HEK293 (cell line): ENCODE results near the gene CRTAP.

ENCODE experiments used
- BCL11A ChIP-seq: fragments of 450-650 bp; formaldehyde crosslinking; IDR thresholded peaks from 2 replicates; pipeline ENCODE4 v1.5.1; 2016; ENCODE audit warnings: low read depth, missing biosample characterization, missing genetic modification characterization
- REST ChIP-seq: fragments of 450-650 bp; formaldehyde crosslinking; IDR thresholded peaks from 2 replicates; pipeline ENCODE4 v1.5.1; 2016; ENCODE audit warnings: missing biosample characterization, missing genetic modification characterization
- SALL2 ChIP-seq: fragments of 450-650 bp; formaldehyde crosslinking; IDR thresholded peaks from 2 replicates; pipeline ENCODE4 v1.5.0; 2017; ENCODE audit warnings: missing biosample characterization, mild to moderate bottlenecking, missing genetic modification characterization, borderline replicate concordance
- ZBTB49 ChIP-seq: fragments of 450-650 bp; formaldehyde crosslinking; IDR thresholded peaks from 2 replicates; pipeline ENCODE4 v1.5.1; 2016; ENCODE audit warnings: missing biosample characterization, missing genetic modification characterization, low read depth
- ZNF416 ChIP-seq: fragments of 450-650 bp; formaldehyde crosslinking; IDR thresholded peaks from 2 replicates; pipeline ENCODE4 v1.5.1; 2016; ENCODE audit warnings: missing biosample characterization, missing genetic modification characterization
- ZNF530 ChIP-seq: fragments of 450-650 bp; formaldehyde crosslinking; IDR thresholded peaks from 2 replicates; pipeline ENCODE4 v1.5.1; 2016; ENCODE audit warnings: low read depth, missing biosample characterization, missing genetic modification characterization
- TF ChIP-seq, protein P1 (sequence below): fragments of 450-650 bp; formaldehyde crosslinking; IDR thresholded peaks from 2 replicates; pipeline ENCODE4 v1.5.1; 2016; ENCODE audit warnings: missing biosample characterization, missing genetic modification characterization

DNA sequence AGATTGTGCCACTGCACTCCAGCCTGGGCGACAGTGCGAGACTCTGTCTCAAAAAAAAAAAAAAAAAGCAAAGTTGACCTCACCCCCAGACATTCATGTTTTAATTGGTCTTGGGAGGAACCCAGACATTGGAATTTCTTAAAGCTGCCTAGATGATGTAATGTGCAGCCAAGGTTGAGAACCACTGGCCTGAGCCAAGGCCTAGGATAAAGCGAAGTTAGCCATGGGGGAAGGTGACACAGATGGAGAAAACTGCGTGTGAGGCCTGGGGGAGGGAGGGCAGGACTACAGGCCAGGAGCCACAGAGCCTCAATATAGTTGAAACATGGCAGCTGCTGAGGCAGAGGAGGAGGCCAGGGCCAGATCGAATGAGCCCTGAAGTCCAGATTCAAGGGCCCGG, 37.8 kb upstream of the CRTAP start:
- TF ChIP-seq ZBTB49 (no peak), REST (tag by site-specific recombination) (no peak), SALL2 (tag by site-specific recombination) (no peak), ZNF530 (tag by site-specific recombination) (no peak), ZNF416 (tag by site-specific recombination) (no peak), BCL11A (no peak)
- TF ChIP-seq, protein P1, sequence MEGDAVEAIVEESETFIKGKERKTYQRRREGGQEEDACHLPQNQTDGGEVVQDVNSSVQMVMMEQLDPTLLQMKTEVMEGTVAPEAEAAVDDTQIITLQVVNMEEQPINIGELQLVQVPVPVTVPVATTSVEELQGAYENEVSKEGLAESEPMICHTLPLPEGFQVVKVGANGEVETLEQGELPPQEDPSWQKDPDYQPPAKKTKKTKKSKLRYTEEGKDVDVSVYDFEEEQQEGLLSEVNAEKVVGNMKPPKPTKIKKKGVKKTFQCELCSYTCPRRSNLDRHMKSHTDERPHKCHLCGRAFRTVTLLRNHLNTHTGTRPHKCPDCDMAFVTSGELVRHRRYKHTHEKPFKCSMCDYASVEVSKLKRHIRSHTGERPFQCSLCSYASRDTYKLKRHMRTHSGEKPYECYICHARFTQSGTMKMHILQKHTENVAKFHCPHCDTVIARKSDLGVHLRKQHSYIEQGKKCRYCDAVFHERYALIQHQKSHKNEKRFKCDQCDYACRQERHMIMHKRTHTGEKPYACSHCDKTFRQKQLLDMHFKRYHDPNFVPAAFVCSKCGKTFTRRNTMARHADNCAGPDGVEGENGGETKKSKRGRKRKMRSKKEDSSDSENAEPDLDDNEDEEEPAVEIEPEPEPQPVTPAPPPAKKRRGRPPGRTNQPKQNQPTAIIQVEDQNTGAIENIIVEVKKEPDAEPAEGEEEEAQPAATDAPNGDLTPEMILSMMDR, result no peak
